ENCODE data around the gene MUC21.

MUC21 gene

DNA sequence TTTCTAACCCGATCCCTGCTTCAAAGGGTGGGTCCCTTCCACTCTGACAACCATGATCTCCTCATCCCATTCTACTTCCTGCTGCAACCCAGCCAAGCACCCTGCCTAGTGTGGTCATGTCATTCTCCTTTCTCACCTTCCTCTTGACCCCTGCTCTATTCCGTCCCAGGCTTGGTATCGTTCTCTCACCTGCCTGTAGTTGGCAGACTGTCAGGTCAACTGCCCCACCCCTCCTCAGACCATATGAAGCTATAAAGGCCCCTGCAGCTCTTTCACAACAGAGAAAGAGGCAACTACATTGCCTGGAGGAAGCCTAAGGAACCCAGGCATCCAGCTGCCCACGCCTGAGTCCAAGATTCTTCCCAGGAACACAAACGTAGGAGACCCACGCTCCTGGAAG is at the start of gene MUC21:
Gene MUC21 (plus strand): TSS at position 280 of the 400 bp plus-strand sequence. CDS start 241 bp downstream, outside the sequence.
- no peak for DNase-seq (ENCODE audit: low spot score)

DNA sequence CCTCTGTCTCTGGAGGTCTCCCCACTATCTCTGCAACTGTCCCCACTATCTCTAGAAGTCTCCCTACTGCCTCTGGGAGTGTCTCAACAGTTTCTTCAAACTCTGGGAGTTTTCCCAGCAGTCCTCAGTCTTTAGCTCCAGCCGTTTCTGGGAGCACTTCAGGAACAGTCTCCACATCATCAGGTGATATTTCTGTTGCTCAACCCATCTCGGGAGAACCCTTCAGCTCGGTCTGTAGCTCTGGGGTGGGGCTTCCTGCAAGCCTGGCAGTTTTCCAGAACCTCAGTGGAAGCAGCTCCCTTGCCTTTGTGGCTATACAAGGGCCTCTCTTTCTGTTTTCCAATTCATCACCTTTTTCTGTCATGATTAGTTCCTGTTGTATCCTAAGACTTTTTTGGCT is 48.5 kb upstream of the MUC21 start:
- DNase-seq (ENCODE audit: low spot score): peak; percentile 37

DNA sequence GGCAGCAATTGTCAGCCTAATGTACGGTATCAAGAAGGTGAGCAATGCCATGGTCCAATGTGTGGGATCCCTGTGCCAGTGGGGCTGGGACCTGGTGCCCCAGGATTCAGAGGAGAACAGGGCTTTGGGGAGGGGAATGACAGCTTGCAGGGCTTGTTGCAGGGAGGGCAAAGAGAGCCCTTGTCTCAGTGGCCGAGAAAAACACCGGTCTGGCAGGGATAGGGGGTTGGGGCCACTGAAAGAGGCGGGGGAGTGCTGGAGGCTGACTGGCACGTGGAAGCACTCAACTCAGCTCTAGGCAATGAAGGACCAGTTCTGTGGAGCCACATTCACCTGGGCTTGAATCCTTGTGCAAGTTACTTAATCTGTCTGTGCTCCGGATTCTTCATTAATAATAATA is 46.3 kb upstream of the MUC21 start:
- no peak for DNase-seq (ENCODE audit: low spot score)

DNA sequence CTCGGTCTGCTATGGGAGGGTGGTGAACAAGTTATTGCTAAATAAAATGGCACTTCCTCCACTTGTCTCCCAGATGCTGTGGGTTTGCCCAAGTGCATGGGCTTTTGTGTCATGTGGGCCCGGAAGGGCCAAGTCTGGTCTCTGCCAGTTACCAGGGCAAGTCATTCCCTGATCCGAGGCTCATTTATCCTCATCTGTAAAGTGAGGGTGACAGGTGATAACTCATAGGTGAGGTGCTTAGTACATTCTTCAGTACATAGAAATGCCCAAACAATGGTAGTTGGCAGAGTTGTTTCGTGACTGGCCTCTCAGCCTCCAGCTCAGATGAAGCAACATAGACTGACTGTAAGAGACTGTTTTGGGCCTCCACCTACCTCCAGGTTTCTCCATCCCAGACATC is 44.8 kb upstream of the MUC21 start:
- no peak for DNase-seq (ENCODE audit: low spot score)

DNA sequence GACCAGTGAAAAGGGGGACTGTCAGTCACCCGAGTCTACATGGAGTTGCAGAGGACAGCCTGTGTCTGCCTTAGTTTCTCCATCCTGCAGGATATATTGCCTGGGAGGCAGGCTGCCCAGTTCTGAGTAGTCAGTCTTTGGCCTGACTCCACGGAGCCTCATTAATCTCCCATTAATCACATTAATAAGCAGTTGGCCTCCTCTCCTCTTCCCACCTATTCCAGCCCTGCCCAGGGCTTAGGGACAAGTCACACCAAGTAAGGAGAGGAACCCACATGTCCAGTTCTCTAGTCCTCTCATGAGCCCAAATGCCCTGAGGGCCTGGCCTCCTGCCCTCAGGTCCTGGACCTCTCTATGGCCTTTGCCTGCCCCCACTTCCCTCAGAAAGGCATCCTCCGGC is 44.0 kb upstream of the MUC21 start:
- no peak for DNase-seq (ENCODE audit: low spot score)

DNA sequence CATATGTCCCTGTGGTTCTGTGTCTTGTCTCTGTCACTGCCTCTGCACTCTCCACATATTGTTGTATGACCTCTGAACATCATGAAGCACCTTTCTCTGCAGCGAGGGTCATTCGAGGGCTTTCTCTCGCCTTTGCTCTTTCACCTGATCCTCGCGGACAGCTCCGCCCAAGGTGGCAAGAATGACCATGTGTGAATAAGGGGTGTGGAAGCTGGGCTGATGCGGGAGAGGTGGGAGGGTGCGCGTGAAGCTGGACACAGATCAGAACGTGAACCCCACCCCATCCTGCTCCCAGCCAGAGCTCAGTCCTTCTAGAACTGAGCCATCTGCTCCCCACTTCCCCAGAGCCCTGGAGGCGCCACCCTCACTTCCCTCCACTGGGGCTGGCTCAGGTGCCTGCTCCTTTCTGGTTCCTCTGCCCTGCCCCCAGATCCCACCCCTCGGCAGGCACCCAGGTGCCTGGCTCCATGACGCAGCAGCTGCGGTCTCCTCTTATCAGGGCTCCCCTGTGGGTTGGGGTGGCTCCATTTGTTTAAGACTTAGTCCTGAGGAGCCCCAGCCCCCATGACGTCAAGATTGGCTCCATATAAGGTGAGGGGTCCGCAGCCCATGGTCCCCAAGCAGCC is 43.0 kb upstream of the MUC21 start, which contains the start of gene MUCL3:
Gene MUCL3 (plus strand): TSS at position 613 of the 626 bp plus-strand sequence. CDS start 27 bp downstream, outside the sequence.
- no peak for DNase-seq (ENCODE audit: low spot score)

DNA sequence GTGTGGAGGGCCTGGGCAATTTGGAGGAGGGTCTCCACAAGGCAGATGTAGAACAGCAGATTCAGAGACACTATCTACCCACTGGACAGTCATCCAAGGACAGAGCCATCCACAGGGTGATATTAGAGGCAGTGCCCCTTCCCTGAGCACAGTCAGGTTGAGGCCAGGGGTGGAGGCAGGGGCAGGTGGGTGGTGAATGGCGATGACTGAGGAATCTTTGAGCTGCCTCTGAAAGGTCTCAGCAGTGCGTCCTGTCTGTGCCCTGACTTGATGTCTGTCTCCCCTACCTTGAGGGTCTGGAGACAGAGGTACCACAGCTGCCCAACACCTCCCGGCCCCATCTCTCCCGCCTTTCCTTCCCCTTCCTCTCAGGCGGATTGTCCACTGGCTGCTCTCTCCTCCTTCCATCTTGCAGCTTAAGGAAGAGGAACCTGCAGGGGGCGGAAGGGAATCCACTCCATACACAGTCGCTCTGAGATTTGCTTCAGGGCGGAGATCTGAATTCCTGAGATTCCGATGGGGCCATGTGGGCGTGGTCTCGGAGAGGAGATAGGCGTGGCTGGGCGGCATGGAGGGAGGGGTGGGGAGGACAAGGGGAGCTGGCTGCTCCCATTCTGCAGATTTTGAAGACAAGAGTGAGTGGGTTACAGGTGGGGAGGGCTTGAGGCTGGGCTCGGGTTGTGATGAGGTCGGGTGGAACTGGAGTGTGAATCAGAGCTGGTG is 41.0 kb upstream of the MUC21 start:
- peak; percentile 90 for DNase-seq (ENCODE audit: low spot score)

DNA sequence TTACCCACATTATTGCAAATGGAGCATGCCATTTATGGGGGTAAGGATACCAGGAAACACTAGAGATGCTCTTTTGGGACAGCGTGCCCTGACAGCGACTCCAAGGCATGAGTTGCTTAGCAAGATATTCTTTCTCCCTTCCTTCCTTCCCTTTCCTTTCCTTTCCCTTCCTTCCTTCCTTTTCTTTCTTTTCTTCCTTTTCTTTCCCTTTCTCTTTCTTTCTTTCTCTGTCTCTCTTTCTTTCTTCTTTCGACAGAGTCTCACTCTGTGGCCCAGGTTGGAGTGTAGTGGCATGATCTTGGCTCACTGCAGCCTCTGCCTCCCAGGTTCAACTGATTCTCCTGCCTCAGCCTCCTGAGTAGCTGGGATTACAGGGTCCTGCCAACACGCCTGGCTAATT is 39.5 kb upstream of the MUC21 start:
- DNase-seq (ENCODE audit: low spot score): no peak

DNA sequence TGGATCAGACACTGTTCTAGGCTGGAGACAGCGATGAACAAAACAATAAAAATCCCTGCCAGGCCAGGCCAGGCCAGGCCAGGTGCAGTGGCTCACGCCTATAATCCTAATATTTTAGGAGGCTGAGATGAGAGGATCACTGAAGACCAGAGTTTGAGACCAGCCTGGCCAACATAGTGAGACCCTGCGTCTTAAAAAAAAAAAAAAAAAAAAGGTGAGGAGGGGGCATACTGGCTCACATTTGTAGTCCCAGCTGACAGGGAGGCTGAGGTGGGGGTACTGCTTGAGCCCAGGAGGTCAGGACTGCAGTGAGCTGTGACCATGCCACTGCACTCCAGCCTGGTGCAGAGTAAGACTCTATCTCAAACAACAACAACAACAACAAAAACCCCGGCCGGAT is 38.2 kb upstream of the MUC21 start:
- no peak for DNase-seq (ENCODE audit: low spot score)

DNA sequence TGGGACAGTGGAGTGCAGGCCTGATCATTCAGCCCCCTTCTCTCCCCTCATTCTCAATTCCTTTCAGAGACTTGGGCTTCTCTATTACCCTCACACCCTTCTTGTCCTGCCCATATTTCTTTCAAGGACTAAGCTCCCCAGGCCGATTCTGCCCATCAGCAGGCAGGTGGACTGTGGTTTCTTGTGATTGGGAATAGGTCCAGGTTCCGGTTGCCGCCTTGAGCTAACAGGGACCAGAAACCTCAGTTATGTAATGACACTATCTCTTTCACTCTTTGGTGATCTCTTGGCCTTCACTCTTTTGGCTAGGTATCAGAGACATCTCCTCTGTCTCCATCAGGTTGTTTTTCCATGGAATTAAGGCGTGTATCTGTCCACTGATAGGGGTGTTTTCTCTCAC is 36.3 kb upstream of the MUC21 start:
- DNase-seq (ENCODE audit: low spot score): no peak

DNA sequence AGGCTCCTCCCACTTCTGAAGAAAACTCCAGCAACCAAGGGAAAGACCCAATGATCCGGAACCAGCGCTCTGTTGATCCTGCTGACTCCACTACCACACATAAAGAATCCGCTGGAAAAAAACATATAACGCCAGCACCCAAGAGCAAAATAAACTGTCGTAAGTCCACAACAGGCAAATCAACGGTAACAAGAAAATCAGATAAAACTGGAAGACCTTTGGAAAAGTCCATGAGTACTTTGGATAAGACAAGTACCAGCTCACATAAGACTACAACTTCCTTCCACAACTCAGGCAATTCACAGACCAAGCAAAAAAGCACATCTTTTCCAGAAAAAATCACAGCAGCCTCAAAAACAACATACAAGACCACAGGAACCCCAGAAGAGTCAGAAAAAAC is 34.7 kb upstream of the MUC21 start:
- no peak for DNase-seq (ENCODE audit: low spot score)

DNA sequence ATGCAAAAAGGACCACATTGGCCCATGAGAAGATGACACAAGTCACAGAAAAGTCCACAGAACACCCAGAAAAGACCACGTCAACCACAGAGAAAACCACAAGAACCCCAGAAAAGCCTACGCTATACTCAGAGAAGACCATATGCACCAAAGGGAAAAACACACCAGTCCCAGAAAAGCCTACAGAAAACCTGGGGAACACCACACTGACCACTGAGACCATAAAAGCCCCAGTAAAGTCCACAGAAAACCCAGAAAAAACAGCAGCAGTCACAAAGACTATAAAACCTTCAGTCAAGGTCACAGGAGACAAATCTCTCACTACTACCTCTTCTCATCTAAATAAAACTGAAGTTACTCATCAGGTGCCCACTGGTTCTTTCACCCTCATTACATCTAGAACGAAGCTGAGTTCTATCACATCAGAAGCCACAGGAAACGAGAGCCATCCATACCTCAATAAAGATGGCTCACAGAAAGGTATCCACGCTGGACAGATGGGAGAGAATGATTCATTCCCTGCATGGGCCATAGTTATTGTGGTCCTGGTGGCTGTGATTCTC is 31.5 kb upstream of the MUC21 start:
- DNase-seq (ENCODE audit: low spot score): no peak

DNA sequence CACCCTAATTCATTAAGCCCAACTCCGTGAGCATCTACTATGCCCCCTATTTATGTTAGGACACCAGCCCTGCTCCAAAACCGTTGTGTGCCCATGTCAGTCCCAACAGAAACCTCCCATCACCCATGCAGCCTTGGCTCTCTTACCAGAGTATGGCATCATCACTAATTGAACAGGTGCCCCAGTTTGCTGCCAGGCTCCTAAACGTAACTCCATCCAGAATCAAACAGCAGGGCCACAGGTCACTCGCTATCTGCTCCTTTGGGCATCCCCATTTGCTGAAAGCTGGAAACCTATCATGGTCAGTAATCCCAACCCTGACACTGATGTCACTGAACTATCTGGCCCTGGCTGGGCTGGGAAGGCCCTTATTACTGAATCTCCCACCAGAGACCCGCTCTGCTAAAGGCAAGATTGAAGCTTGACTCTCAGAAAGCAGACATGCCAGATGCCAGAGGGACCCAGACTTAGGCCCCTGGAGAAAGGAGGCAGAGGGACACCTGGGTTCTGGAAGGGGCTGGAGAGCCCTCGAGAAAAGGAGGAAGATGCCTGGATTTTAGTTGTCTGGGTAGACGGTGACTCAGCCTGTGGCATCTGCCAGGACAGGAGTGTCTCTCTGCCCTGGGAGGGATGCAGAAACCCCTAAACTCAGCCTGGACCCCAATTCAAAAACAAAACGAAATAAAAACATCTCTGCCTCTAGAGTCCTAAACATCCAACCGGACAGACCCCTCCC is 28.7 kb upstream of the MUC21 start:
- DNase-seq (ENCODE audit: low spot score): no peak

DNA sequence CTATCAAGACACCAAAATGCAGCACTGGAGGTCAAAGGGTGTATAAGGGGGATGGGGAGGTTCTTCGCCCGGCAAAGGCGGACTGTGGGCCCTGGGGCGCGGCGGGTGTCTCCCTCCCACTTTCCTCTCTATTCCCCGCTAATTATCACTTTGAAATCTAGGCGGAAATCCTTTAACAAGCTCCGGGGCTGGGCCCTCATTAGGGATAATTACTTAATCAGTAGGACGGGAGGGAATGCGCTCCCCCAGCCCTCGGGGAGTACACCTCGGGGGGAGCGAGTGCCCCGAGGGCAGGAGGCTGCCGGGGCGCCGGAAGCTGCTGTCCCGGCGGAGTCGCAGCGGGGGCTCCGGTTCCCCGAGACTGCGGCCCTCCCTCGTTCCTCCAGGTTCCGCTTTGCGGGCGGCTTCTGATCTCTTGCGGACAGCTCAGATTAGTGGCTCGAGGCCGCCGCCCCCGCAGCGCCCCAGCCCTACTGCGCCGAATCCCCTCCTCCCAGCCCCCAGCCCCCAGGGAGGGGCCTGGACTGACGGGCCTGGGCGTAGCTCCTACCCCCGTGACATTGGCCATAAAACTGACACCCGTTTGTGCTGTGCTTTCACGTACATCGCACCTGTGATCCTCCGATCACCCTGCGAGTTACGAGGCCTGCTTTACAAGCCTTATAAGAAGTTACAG is 28.0 kb upstream of the MUC21 start:
- peak; percentile 17 for DNase-seq (ENCODE audit: low spot score)

DNA sequence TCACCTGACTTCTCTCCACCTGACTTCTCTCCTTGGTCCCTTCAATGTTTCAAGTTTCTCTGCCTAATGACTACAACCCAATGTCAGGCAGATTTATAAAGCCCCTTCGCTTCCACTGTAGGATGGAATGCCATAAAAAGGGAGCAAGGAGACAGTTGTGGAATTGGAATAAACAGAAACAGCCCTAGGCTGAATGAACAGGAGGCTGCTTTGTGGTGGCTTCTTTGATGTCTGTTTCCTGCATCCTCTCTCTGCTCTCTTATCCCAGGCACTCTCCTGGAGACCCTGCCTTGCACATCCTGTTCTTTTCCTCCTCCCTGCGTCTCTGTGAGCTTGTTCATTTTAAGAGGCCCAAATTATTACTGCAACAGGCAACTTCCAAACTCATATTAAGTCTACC is 25.8 kb upstream of the MUC21 start:
- DNase-seq (ENCODE audit: low spot score): no peak

DNA sequence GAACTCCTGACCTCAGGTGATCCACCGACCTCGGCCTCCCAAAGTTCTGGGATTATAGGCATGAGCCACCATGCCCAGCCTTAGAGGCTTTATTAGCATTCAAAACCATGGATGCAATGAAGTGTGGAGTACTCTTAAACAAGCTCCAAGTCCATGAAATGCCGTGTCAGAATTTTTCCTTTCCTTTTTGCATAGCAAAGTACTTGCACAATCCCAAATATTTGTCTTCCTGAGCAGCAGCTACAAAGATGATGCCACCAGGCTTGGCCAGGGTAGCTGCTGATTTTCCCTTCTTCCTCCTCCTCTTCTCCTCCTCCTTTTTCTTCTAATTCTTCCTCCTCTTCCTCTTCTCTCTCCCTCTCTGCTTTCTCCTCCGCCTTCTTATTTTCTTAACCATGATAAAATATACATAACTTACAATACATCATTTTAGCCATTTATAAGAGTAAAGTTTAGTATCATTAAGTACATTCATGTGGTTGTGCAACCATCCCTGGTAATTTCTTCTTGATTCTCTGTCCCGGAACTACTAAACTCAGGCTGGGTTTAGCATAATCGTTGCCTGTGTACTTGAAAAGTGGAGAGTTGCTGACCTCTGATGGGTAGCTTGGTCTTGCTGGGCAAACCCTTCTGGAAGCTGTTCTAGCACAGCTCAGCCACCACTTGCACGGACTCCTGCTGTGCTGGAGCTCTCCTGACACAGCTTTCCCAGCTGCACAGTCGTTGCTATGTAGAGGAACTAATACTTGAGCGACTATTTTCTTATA is 22.4 kb upstream of the MUC21 start:
- no peak for DNase-seq (ENCODE audit: low spot score)

DNA sequence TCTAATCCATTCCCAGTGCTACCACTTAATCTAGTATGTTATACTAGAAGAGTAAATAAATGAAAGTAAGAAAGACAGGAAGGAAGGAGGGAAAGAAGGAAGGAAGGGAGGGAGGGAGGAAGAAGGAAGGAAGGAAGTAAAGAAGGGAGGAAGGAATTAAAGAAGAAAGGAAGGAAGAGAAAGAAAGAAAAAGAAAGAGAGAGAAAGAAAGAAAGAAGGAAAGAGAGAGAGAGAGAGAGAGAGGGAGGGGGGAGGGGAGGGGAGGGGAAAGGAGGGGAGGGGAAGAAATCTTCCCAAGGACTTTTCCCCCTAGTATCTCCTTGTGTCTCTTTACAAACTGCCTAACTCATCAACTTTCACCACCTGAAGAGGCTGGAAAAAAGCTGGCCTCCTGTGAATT is 20.8 kb upstream of the MUC21 start:
- DNase-seq (ENCODE audit: low spot score): no peak

DNA sequence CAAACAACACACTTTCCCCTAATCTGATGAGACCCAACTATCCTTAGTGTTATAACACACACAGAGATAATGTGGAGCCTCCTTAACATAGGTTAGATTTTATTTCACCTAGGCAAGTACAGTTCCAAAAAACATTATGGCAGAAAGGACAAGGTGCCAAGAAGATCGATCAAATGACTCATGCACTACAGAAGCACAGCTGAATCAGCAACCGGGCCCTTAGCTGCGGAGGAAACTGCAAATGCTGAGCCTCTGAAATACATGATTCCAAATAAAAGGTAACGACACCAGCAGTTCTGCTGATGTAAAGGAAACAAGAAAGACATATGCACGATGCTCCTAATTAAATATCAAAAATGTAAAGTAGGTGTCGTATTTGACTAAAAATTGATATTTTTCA is 19.9 kb upstream of the MUC21 start:
- no peak for DNase-seq (ENCODE audit: low spot score)

DNA sequence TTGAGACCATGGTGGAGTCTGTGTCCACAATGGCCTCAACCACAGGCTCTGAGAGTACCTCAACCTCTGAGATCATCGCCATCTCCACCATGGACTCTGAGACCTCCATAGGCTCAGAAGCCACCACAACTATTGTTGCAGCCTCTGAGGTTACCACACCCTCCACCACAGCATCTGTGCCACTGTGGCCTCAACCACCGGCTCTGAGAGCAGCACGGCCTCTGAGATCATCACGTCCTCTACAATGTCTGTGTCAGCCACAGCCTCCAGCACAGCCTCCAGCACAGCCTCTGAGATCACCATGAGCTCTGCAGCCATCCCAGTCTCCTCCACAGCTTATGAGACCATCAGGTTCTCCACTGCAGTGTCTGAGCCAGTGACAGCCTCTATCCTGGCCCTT is 19.4 kb upstream of the MUC21 start:
- DNase-seq (ENCODE audit: low spot score): no peak

DNA sequence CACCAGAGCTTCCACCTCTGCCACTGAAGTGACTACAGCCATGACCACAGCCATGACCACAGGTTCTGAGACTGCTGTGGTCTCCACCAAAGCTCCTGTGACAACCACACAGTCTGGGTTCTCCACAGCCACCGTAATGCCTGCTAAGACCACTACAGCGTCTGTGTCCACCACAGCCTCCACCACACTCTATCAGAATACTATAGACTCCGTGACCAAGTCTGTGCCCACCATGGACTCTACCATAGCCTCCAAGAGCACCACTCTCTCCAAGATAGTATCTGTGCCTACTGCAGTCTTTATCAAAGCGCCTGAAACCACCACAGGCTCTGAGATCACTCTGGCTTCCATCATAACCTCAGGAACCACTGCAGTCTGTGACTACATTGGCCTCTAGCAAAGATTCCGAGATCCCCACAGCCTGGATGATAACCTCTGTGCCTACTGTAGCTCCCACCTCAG is 18.3 kb upstream of the MUC21 start:
- no peak for DNase-seq (ENCODE audit: low spot score)

DNA sequence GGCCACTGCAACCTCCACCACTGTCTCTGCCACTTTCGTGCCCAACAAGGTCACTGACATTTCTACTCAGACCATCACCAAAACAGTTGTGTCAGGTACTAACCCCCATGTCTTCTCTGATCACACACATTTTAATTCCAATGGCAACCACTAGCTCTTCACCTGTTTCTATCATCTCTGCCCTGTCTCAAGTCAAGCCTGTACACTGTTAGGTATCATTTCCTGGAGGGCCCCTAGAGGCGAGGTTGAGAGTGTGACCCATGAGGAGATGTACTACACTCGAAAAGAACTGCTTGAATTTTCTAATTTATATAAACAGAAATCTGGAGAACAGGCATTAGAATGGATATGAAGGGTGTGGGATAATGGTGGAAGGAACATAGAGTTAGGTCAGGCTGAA is 17.4 kb upstream of the MUC21 start:
- no peak for DNase-seq (ENCODE audit: low spot score)
